K562 (cell line): ENCODE results near the gene SPAG17. TPM values are rescaled to one million over a fixed set of nuclear protein-coding genes. Genes with fewer than 3 reads are reported as not detected.

Experiments used
- ATAC-seq: fragments of 200-7000 bp; cut with Tn5 transposase; 3 replicates; pipeline ENCODE4 v1.9.1; 2020; ENCODE audit warnings: moderate library complexity
- BruUV-seq: library from RNA; stranded (reverse); fragments of 400-500 nt; replicated peaks from 2 replicates; lab custom pipeline; 2021; lab: Mats Ljungman, UMichigan
- CTCF ChIA-PET: fragments of 300-600 bp; formaldehyde crosslinking; extraction: SDS; loops from one replicate; lab custom pipeline; 2021; ENCODE audit warnings: low intra/inter-chr PET ratio; lab: Yijun Ruan, JAX
- POLR2A ChIA-PET: fragments of 300-600, 350-650 bp; sonication (Branson Sonifier 250); formaldehyde crosslinking; extraction: SDS; loops from one replicate; lab custom pipeline; 2021; ENCODE audit warnings: antibody characterized with exemption, inconsistent platforms; lab: Yijun Ruan, JAX
- DNase-seq, 4 experiments: peaks; one replicate each; pipeline versions ENCODE4 v3.0.0 to v3.0.0-alpha.2; 2011 to 2018; ENCODE audit warnings: low spot score in 3 of 4, mixed read lengths in 3 of 4; ENCODE audit errors: extremely low read depth in 1 of 4
- FAIRE-seq: peaks from 2 replicates; lab custom pipeline; 2011; peaks lifted over from hg19 to GRCh38; lab: Jason Lieb, UNC
- H2AFZ ChIP-seq: 2 replicates; pipeline ENCODE4 v1.6.0; 2011; ENCODE audit warnings: low read depth, low read length, control low read depth, inconsistent platforms
- H3K27ac ChIP-seq: fragments of 200-600 bp; 3 replicates; pipeline ENCODE4 v1.8.0; 2011; ENCODE audit warnings: low read depth, mild to moderate bottlenecking, control low read depth, inconsistent platforms, low read length, moderate library complexity, mixed read lengths; ENCODE audit errors: extremely low read depth
- H3K27me3 ChIP-seq, 2 experiments: fragments of 300-600 bp in 1 of 2; 2 replicates in 1 of 2; 3 replicates in 1 of 2; pipeline versions ENCODE4 v1.6.0 to v1.8.0; 2011; ENCODE audit warnings: inconsistent platforms in 2 of 2, low read length in 2 of 2, mild to moderate bottlenecking in 1 of 2, mixed read lengths in 1 of 2, moderate library complexity in 1 of 2; ENCODE audit not compliant: control insufficient read depth in 2 of 2, insufficient read depth in 2 of 2
- H3K36me3 ChIP-seq: fragments of 300-600 bp; 3 replicates; pipeline ENCODE4 v1.8.0; 2011; ENCODE audit warnings: mild to moderate bottlenecking, low read length, inconsistent platforms; ENCODE audit not compliant: control insufficient read depth, insufficient read depth
- H3K4me1 ChIP-seq, 2 experiments: fragments of 200-600 bp in 1 of 2; replicated peaks in 1 of 2; 2 replicates in 1 of 2; 3 replicates in 1 of 2; pipeline versions ENCODE4 v1.5.1 to v1.8.0; 2011; ENCODE audit warnings: inconsistent platforms in 2 of 2, low read length in 2 of 2, mild to moderate bottlenecking in 1 of 2, mixed read lengths in 1 of 2, moderate library complexity in 1 of 2; ENCODE audit not compliant: control insufficient read depth in 2 of 2, insufficient read depth in 2 of 2
- H3K4me2 ChIP-seq: 2 replicates; pipeline ENCODE4 v1.6.1; 2011; ENCODE audit warnings: low read length, control low read depth, inconsistent platforms, mixed read lengths; ENCODE audit not compliant: insufficient read depth
- H3K4me3 ChIP-seq: fragments of 200-600 bp; sonication (generic), shearing (Covaris generic); 2 replicates; pipeline ENCODE4 v1.5.1; 2016; ENCODE audit warnings: control low read depth, inconsistent platforms
- H3K79me2 ChIP-seq: fragments of 200-600 bp; 3 replicates; pipeline ENCODE4 v1.8.0; 2011; ENCODE audit warnings: low read length, inconsistent platforms; ENCODE audit not compliant: control insufficient read depth, insufficient read depth
- H3K9ac ChIP-seq, 2 experiments: 2 replicates each; pipeline versions ENCODE4 v1.6.0 to v1.6.1; 2011; ENCODE audit warnings: low read depth in 2 of 2, low read length in 2 of 2, control low read depth in 1 of 2, inconsistent platforms in 1 of 2, mild to moderate bottlenecking in 1 of 2, mixed read lengths in 1 of 2; ENCODE audit not compliant: insufficient read depth in 1 of 2
- H3K9me1 ChIP-seq: one replicate; pipeline ENCODE4 v1.6.0; 2011; ENCODE audit warnings: inconsistent platforms, mild to moderate bottlenecking, low read length, moderate library complexity; ENCODE audit not compliant: control insufficient read depth, insufficient read depth
- H3K9me3 ChIP-seq: replicated peaks from 2 replicates; pipeline ENCODE4 v1.5.1; 2011; ENCODE audit warnings: low read depth, low read length, inconsistent platforms; ENCODE audit not compliant: control insufficient read depth, insufficient read depth
- H4K20me1 ChIP-seq: replicated peaks from 2 replicates; pipeline ENCODE4 v1.6.1; 2011; ENCODE audit warnings: low read length, inconsistent platforms, mixed read lengths; ENCODE audit not compliant: control insufficient read depth, insufficient read depth
- BCL6 ChIP-seq: fragments of 250-450 bp; sonication (Bioruptor Pico); IDR thresholded peaks from 2 replicates; pipeline ENCODE4 v1.4.0; 2020
- CBX8 ChIP-seq: fragments of 200-600 bp; sonication (generic); IDR thresholded peaks from 2 replicates; pipeline ENCODE4 v1.6.1; 2012; ENCODE audit warnings: borderline replicate concordance, mixed run types, low read depth, mild to moderate bottlenecking, moderate library complexity, mixed read lengths, low read length, control low read depth, inconsistent platforms; ENCODE audit not compliant: poor library complexity, severe bottlenecking; ENCODE audit errors: extremely low read depth
- POLR2AphosphoS2 ChIP-seq: IDR thresholded peaks from 2 replicates; pipeline ENCODE4 v1.6.1; 2012; ENCODE audit warnings: low read length, improper control_type of control experiment
- ZNF23 ChIP-seq: fragments of 250-450 bp; sonication (Bioruptor Pico); IDR thresholded peaks from 2 replicates; pipeline ENCODE4 v1.4.0; 2020; ENCODE audit warnings: mild to moderate bottlenecking
- ZNF785 ChIP-seq: fragments of 250-450 bp; sonication (Bioruptor Pico); IDR thresholded peaks from 2 replicates; pipeline ENCODE4 v1.4.0; 2020; ENCODE audit warnings: mild to moderate bottlenecking
- in situ Hi-C: fragments of 300-500 bp; cut with MboI; formaldehyde crosslinking; loops from 4 replicates; pipeline ENCODE4 v1.15.0; 2018; ENCODE audit warnings: inconsistent platforms, mixed read lengths
- intact Hi-C: fragments of 100-400 bp; cut with micrococcal nuclease; formaldehyde crosslinking; loops from 2 replicates; pipeline ENCODE4 v1.14.2; 2022
- polyA plus RNA-seq, 8 experiments: library from polyadenylated mRNA; depleted of rRNA in 4 of 8; stranded (reverse) in 5 of 8; unstranded in 3 of 8; fragments of >200 nt; fragmentation: Nextera tagmentation in 2 of 8; fragmentation: Illumina TruSeq in 1 of 8; extraction: Ambion mirVana in 2 of 8; extraction: Trizol in 1 of 8; gene quantifications; 2 replicates each; pipeline versions ENCODE4 v1.2.1 to v1.2.3, GENCODE V29; 2011 to 2014; ENCODE audit warnings: inconsistent platforms in 1 of 8, missing spikeins in 1 of 8
- total RNA-seq, 7 experiments: library from RNA; depleted of rRNA in 6 of 7; stranded (reverse); fragments of >200 nt in 6 of 7; fragmentation: Illumina TruSeq in 2 of 7; extraction: Trizol in 2 of 7; gene quantifications; 2 replicates each; pipeline versions ENCODE4 v1.2.1 to v1.2.3, GENCODE V29; 2011 to 2021; ENCODE audit warnings: low replicate concordance in 1 of 7
- TF ChIP-seq, protein P1 (sequence below): fragments of 200-800 bp; sonication (Bioruptor generic); IDR thresholded peaks from 2 replicates; pipeline ENCODE4 v1.6.1; 2017; ENCODE audit warnings: missing genetic modification characterization, missing compliant biosample characterization

SPAG17 gene
- total and polyA plus RNA-seq, 9 of the 15 experiments (the other 6 are each of a cell fraction or from before 2014, with no cell fraction given), result 0.07 to 2.1 (median 1.5) TPM

DNA sequence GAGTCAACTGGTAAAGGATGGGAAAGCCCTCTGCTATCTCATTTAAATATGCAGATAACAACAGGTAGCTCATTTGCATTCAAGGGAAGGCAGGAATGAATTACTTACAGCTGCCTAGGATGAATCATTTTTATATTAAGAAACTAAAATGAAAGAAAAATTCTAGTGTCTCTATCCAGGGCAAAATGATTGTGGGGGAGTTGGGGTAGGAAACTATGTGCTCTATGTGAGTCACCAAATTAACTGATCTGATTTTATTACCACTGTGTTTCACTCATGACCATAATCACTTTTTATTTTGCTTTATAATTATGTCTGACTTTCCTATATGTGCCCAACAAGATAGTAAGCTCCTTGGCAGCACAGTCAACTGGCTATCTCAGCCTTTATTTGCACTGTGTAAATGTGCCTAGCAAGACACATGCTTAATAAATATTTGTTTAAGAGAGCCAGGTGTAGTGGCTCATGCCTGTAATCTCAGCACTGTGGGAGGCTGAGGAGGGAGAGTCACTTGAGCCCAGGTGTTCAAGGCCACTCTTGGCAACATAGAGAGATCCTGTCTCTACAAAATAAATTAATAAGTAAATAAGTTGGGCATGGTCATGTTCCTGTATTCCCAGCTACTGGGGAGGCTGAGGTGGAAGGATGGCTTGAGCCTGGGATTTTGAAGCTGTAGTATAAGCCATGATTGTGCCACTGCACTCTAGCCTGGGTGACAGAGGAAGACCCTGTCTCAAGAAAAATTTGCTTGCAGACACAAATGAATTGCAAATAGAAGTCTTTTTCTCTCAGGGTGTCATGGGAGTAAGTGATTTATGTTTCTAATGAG lies 84.1 kb downstream of the SPAG17 start:
- BruUV-seq, result no TSS peak
- no peak for FAIRE-seq
- in situ Hi-C loops, result no loop called here

More for the DNA sequence above, 84.1 kb downstream of the SPAG17 start:
- intact Hi-C loops, result no loop called here
- no peak overlapping the region for H3K4me2 ChIP-seq
- H3K27me3 ChIP-seq, result no peaks in the 10 kb centered on the region
- no peaks in the 10 kb centered on the region for H3K4me1 ChIP-seq
- TF ChIP-seq ZNF23 (CRISPR knock-in tag) (no peak), BCL6 (CRISPR knock-in tag) (no peak), POLR2AphosphoS2 (no peak), CBX8 (no peak), ZNF785 (CRISPR knock-in tag) (no peak)
- TF ChIP-seq, protein P1, sequence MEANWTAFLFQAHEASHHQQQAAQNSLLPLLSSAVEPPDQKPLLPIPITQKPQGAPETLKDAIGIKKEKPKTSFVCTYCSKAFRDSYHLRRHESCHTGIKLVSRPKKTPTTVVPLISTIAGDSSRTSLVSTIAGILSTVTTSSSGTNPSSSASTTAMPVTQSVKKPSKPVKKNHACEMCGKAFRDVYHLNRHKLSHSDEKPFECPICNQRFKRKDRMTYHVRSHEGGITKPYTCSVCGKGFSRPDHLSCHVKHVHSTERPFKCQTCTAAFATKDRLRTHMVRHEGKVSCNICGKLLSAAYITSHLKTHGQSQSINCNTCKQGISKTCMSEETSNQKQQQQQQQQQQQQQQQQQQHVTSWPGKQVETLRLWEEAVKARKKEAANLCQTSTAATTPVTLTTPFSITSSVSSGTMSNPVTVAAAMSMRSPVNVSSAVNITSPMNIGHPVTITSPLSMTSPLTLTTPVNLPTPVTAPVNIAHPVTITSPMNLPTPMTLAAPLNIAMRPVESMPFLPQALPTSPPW (CRISPR knock-in tag), result no peak
- H3K9me3 ChIP-seq, result no peaks in the 10 kb centered on the region
- no peak for DNase-seq
- H3K9me1 ChIP-seq, result no peaks in the 10 kb centered on the region
- H2AFZ ChIP-seq, result no peak overlapping the region
- H3K9ac ChIP-seq, result no peak overlapping the region
- POLR2A ChIA-PET, result no interaction called here
- no peak for ATAC-seq
- no peaks in the 10 kb centered on the region for H4K20me1 ChIP-seq
- CTCF ChIA-PET, result no interaction called here
- H3K36me3 ChIP-seq, result no peaks in the 10 kb centered on the region
- H3K27ac ChIP-seq, result no peak overlapping the region
- H3K4me3 ChIP-seq, result no peak overlapping the region
- no peaks in the 10 kb centered on the region for H3K79me2 ChIP-seq
